Stimulated activated CD4-positive, alpha-beta T cell treated with anti-CD3 and anti-CD28 coated beads, Interleukin-12 subunit alpha, Interleukin-12 subunit beta, amount 100 ng/mL, for 24 hours (primary cell): ENCODE measurements around the gene GNA12.
A peak's percentile ranks its signal among the peaks of the same experiment; 100 is the strongest.

ENCODE experiments used
- DNase-seq, 2 experiments: peaks; one replicate each; pipeline ENCODE4 v3.0.0-alpha.2; 2020; ENCODE audit warnings: low read depth in 2 of 2

Gene GNA12, protein sequence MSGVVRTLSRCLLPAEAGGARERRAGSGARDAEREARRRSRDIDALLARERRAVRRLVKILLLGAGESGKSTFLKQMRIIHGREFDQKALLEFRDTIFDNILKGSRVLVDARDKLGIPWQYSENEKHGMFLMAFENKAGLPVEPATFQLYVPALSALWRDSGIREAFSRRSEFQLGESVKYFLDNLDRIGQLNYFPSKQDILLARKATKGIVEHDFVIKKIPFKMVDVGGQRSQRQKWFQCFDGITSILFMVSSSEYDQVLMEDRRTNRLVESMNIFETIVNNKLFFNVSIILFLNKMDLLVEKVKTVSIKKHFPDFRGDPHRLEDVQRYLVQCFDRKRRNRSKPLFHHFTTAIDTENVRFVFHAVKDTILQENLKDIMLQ

DNA sequence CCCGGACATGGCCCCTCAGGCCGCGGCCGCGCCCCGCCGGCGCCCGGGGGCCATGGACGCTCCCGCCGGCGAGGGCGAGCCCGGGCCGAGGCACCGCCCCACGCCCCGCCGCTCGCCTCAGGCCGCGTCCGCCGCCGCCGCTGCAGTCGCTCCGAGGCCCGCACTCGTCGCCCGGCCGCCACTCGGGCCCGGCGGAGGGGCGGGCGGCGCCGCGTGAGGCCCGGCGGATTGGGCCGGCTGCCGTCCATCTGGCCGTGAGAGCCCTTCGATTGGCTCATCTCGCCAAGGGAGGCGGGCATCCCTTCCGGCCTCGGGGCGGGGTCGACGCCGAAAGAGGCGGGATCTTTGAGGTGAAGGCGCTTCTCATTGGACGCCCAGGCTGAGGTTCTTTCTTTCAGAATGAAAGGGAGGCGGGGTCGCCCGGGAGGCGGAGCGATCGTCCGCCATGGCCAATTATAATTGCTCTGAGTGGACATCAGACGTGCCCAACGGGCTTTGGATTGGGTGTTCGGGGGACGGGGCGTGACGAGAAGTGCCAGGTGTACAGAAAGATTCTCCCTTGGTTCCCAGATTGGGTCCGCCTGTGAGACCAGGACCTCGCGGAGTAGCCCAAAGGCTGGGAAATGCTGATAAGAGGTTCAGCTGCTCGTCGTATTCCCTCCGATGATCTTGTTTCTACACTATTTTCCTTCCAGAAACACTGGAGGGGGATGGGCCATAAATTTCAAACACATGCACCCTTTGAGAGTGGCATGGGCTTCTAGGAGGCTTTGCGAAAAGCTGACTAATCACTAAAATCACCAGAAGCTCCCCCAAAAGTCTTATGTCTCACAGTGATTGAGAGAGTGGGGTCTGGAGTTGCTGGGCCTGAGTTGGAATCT lies at the start of gene GNA12:
TSS of gene GNA12 (minus strand) at position 156 of the 881 bp plus-strand sequence. CDS start at position 9, 147 bp downstream.
- DNase-seq, result peak; percentile 97 to 99

DNA sequence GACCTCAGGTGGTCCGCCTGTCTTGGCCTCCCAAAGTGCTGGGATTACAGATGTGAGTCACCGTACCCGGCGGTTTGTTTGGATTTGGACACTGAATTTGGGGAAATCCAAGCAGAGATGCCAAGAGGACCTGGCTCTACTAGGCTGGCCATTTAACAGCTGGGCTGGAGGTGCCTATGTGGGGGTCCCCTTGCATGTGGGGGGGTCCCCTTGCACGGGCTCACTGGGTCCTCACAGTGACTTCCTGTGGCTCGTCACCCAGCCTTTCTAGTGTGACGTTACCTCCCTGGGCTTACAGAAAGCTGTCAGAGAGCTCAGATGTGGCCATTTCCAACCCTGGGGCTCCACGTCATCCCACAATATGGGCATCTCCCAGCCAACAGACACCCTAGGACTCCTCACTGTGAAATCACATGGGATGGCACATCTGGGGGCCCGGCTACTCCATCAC lies 49.3 kb upstream of the GNA12 start:
- DNase-seq, result no peak

DNA sequence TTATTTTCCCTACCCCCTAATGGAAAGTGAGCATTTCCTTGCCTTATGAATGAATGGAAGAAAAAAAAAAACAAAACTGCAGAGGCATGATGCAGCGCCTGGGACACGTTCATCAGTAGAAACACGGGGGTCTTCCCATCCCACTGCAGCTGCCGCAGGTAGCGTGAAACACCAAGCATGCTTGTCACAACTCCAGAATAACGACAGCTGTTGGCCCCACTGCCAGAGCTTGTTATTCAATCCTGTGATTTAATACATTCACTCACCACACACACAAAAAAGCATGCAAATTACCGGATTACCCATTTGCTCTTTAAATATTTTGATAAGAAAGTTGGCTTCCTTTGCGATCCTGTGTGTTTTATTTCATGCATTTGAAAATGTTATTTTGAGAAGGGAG lies 48.4 kb upstream of the GNA12 start:
- no peak for DNase-seq

DNA sequence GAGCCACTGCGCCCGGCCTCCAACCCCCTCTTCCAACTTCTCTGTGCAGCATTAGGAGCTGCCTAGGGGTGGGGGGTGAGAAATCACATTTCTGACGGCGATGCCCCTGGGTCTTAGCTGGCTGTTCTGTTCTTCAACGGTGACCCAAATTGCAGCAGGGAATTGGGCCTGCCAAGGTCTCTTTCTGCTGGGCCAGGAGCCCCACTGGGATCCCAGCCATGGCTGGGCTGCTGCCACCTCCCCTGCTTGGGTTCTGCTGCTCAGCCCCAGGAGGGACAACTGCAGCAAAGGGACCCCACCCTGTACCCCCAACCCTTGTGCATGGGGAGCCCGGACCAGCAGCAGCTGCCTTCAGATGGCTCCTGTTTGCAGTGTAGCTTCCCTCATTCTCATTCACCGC lies 43.7 kb upstream of the GNA12 start:
- DNase-seq, result no peak

DNA sequence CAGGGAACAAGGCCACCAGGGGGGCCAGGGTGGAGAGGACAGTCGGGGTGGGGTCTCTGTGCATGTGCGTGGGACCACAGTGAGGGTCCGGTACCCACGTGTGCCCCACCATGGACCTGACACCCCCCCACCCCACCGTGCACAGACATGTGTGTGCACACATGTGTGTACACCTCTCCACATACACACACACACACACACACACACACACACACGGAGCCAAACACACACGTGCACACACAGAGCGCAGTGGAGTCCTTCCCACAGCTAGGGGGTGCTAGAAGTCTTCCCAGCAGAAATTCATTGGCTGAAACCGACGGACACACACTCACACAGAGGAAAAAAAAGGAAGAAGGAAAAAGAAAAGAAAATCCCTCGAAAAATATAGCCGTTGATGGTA lies 42.8 kb upstream of the GNA12 start:
- DNase-seq, result no peak

DNA sequence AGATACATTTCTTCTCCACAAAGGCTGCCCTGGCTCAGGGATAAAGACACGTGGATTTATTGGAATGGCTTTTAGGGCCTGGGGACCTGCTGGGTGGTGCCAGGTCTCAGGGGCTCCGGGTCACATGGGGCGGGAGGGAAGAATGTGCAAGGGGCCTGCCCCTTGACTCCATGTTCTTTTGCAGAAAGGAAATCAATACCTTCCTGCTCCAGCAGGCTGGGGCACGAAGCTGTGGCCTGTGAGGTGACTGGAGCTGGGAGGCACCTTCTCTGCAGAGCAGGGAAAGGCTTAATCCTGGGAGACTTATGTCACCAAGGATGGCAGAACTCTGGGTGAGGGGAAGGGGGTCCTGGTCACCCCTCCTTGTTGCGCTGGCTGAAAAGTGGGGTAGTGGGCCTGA lies 42.3 kb upstream of the GNA12 start:
- DNase-seq, result no peak

DNA sequence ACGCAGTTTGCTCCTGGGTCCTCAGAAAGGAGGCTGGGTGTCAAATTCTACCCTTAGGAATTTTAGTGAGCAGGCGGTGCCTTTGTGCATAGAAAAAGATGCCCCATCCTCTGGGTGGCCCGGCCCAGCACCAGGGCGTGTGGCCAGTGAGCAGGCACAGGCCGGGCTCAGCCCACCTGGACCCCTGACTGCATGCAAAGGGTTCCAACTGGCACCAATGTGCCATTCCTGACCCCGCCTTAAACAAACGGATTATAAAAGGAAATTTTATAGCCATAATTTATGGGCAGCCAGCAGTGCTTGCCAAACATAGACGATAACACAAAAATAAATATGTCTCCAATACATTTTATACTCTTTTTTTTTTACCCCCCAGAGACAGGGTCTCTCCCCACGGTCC lies 40.1 kb upstream of the GNA12 start:
- no peak for DNase-seq

DNA sequence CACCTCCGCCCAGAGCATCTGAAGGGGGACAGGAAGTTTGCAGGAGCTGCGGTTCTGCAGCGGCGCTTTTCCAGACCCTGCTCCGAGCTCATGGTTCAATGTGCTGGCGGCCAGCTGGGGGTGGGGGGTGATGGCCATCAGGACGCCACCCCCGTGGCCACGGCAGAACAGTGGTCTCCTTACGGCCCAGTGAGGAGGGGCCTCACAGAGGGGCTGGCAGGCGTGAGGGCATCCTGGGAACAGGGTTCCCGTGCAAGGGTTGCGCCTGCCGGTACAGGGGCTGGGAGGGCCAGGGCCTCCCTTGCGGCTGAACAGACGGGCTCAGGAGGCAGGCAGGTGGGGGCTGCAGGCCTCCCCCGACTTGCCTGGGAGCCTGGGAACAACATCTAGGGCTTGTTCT lies 39.0 kb upstream of the GNA12 start:
- DNase-seq, result no peak

DNA sequence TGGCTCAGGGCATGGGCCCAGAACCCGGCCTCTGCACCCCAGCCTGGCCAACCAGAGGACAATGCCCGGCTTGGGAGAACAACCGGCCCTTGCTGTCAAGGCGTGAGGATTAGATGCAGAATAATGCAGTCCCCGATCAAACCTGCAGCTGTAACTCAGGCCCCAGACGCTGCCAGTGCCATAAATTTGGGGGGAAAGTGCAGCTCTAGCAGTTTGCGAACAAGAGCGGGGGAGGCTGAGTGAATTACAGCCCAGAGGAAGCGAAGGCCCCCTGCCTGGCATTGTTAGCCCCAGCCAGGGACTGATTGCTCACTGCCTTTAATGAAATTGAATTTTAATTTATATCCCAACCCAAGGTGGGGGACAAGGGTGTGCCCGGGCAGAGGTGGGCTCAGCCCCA lies 38.0 kb upstream of the GNA12 start:
- no peak for DNase-seq

DNA sequence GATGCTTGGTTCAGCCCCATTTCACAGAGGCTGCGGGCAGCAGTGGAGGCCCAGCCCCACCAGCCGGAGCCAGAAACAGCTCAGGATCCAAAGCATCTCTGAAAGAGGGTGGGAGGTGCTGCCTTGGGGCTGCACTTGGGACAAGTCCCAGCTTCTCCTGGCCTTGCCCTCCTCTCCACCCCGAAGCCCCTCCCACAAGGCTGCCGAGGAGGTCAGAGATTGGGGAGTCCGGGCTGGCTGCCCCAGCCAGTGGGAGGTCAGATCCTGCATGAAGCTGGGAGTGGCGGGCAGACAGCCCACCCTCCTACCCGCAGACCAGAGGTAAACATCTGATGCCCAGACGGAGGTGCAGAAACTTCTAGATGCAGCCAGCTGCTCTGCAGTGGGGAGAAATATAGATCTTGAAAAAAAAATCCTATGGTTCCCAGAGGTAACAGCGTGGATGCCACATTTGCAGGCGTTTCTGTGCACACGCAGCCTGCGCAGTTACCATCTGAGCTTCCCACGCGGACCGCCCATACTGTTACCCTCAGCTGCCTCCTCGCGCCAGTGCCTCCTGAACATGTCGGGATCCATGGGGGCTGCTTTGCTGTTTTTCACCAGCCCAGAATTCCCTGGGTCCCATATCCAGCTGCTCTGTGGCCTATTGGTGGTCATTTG lies 36.9 kb upstream of the GNA12 start:
- no peak for DNase-seq

DNA sequence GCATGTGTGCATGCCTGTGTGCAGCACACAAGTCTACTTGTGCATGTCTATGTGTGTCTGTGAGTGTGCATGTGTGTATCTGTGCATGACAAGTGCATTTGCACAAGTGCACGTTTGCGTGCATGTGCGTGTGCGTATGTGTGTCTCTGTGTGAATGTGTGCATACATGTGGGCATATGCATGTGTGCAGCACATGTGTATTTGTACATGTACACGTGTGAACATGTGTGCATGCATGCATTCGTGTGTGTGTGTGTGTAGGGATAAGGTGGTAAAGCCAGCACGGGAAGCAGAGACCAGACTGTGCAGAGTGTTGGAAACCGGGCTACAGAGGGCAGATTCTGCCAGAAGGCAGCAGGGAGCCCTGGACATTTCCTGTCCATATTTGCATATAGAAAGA lies 35.9 kb upstream of the GNA12 start:
- no peak for DNase-seq

DNA sequence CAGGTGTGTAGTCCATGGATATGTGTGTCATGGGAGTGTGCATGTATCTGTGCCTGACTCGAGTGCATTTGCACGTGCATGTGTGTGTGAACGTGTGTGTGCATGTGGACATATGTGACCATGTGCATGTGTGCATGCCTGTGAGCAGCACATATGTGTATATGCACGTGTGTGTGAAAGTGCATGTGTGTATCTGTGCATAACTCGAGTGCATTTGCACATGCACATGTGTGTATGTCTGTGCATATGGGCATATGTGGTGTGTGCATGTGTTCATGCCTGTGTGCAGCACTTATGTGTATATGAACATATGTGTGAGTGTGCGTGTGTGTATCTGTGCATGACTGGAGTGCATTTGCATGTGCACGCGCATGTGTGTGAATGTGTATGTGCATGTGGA lies 35.2 kb upstream of the GNA12 start:
- no peak for DNase-seq

DNA sequence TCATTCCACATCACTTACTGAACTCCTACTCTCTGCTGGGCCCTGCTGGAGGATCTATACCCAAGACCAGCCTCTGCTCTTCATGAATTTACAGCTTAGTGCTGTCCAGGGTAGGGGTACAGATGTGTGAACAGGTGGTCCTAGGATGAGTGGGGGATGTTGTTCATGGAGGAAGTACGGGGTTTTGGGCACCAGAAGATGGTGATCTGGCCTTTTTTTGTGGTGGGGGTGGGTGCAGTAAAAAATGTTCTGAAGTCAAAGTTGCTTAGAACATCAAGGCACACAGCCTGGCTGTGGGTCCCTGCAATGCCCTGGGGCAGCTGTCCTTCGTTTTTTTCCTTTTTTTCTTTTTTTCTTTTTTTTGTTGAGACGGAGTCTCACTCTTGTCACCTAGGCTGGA lies 34.2 kb upstream of the GNA12 start:
- DNase-seq, result no peak

DNA sequence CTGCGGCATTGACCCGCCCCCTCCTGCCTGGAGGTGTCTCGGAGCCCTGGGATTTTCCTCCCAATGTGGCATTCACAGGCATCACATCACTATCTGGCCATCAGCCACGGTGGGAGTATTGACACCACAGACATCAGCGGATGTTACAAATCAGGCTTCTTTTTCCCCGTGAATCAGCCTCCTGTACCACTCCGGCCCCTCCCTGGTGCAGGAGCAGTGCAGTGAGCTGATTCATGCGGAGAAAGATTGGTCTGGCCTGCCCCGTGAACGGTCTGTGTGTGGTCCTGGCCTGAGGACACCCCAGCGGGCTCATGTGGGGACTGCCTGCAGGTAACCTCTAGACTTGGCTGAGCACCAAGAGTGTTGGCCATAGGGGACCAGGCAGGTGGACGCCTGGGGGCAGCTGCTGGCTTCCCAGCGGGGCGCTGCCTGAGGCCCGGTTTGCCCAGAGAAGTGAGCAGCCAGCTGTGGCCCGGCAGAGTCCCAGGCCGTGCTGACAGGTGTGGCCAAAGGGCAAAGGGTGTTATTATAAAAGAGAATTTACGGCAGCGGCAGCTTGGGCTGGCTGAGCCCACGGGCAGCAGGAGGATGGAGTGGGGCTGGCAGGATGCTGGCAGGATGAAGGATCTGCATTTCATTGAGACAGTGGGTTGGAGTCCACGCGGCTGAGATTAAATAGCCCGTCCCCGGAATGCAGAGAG lies 32.1 kb upstream of the GNA12 start:
- no peak for DNase-seq

DNA sequence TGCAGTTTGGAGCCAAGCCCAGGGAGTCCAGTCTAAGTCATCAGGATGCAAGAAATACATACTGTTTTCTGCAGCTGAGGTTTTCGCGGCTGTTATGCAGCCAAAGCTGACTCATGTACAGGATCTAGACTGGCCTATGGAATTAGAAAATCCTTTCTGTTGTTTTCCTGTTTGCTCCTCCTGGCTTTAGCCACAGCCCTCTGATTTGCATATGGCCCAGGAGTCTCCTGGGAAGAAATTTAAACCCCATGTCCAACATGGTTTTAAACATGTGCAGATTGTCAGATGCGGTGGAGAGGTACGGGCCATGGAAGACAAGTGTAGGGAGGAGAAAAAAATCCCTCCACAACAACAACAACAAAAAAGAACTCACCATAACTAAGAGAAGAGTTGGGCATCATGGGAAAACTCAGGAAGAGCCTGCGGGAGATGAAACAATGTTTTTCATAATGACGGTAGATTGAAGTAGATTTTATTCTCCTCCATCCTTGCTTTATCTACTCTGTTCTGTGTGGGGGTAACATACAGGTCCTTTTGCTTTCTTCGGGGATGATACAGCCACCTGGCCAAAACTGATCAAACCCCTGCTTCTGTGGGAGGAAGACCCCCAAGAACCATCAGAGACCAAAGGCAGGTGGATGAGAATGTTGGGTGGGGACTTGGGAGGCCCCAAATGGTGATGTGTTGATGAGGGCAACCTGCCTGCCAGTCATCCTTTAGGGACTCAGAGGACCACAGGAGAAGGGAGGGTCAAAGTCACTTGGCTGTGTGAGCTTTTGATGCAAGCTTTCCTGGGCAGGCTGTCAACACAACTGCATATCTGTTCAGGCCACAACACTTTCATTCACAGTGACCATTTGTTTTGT lies 29.8 kb upstream of the GNA12 start:
- DNase-seq, result no peak

DNA sequence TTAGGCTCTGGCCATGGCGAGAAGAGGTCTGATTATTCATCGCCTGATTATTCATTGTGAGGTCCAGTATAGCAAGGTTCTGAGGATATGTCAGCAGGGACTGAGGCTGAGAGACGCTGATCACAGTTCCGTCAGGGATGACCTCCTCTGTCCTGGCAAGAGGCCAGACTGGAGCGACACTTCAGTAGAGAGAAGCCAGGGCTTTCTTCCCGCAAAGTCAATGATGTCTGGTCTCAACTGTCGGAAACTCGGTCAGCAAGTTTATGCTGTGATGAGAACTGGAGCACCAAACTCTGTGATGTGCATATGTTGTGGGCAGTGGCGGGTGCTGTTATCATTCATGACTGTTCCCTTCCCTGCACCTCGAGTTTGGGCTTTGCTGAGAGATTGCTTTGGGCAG lies 29.0 kb upstream of the GNA12 start:
- DNase-seq, result no peak

DNA sequence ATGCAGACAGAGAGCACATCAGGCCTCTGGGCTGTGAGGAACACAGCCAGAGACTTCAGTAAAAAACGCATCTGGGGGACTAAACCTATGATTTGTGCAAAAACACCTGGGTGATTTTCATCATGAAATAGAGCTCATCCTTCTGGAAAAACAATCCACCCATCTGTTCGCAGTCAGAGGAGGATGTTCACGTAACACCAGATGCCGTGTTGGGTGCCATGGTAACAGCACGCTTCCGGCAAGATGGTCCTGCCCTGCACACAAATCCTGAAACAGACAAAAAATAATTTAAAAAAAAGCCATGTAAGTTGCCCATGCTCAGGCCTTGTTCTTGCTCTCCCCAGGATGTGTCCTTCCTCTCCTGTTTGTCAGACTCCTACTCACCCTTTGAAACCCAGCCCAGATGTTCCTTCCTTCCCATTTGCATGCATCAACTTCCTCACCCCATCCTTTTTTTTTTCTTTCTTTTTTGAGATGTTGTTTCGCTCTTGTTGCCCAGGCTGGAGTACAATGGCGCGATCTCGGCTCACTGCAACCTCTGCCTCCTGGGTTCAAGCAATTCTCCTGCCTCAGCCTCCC lies 28.3 kb upstream of the GNA12 start:
- no peak for DNase-seq

DNA sequence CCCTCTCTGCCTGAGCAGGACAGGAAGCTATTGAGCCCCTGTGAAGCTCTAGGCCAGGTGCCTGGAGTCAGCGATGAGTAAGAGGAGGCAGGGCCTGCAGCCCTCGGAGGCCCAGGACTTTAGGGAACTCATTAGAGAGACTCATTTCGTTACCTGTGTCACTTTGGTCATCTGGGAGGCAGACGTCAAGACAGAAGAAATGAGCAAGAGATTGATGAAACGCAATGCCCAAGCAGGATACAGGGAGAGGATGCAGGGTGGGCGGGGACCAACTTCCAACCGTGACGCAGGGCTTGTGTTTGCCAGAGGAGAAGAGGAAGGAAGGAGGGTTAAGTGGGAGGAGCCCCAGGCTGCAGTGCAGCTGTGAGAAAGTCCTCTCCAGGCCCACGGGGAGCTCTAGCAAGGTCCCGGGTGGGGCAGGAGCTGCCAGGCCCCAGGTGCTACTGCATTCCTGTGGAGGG lies 26.4 kb upstream of the GNA12 start:
- DNase-seq, result peak; percentile 30 to 62

DNA sequence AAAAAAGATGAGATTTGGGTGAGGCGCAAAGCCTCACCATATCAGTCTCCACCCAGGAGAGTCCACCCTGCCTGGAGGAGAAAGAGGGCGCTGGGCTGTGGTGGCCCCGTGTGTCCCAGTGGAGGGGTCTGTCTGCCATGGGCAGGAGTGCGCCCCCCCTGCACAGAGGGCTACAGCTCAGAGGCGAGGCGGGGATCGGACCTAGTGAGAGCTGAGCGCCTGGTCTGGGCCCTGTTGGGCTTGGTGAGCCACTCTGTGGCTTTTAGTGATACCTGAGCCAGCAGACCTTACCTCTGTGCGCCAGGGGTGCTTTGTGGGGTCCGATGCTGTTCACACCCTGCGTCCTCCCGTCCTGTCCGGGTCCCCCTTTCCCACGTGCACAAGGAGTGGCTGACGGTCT lies 25.9 kb upstream of the GNA12 start:
- no peak for DNase-seq

DNA sequence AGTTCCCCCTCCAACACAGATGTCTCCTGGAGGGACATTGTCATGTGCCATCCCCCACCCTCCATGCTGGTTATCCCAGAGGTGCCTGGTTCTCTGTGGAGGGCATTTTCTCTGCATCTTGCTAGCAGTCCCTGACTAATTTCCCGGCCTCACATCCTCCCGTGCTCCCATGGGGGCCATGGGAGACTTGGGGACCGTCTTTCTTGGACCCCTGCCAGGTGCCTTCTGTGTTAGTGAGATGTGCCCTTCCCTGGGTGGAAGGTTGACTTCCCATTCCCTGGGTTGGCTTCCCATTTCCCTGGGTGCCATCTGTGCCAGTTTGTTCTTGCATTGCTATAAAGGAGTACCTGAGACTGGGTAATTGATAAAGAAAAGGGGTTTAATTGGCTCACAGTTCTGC lies 22.5 kb upstream of the GNA12 start:
- DNase-seq, result no peak
